Epithelial cell of proximal tubule (primary cell): ENCODE data around the gene PRSS3. TPM values are rescaled to one million over a fixed set of nuclear protein-coding genes. Genes with fewer than 3 reads are reported as not detected.

Experiments used
- DNase-seq: peaks from one replicate; pipeline ENCODE4 v3.0.0-alpha.2; 2011; ENCODE audit warnings: low read depth
- H3K4me3 ChIP-seq: 2 replicates; pipeline ENCODE4 v1.5.1; 2011; ENCODE audit warnings: low read depth, mild to moderate bottlenecking, low read length
- CTCF ChIP-seq: conservative IDR thresholded peaks from 2 replicates; pipeline ENCODE4 v1.5.1; 2012; ENCODE audit warnings: low read depth, mild to moderate bottlenecking, low read length
- total RNA-seq: library from RNA; depleted of rRNA; stranded (reverse); fragments of >200 nt; gene quantifications from 2 replicates; pipeline ENCODE4 v1.2.3, GENCODE V29; 2015

The PRSS3 gene
- total RNA-seq, 1 donor from 2014 or later, result 2.7 TPM

DNA sequence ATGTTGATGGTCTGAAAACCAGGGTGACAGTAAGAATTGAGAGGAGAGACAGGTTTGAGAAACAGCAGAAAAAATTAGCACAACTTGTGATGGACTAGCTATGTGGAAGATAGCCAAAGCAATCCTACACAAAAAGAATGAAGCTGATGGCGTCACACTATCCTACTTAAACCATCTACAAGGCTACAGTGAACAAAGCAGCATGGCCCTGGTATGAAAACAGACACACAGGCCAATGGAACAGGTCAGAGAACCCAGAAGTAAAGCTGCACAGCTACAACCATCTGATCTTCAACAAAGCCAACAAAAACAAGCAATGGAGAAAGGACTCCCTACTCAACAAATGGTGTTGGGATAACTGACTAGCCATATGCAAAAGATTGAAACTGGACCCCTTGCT, 14.1 kb downstream of the PRSS3 start:
- TF ChIP-seq CTCF, result no peak
- DNase-seq, result no peak
- no peak overlapping the region for H3K4me3 ChIP-seq

GRCh38 chr9:33813712-33814641, 18.6 kb downstream of the PRSS3 start:
- no peak overlapping the region for H3K4me3 ChIP-seq
- peak; percentile 69 for TF ChIP-seq CTCF
- peak; percentile 96 for DNase-seq

DNA sequence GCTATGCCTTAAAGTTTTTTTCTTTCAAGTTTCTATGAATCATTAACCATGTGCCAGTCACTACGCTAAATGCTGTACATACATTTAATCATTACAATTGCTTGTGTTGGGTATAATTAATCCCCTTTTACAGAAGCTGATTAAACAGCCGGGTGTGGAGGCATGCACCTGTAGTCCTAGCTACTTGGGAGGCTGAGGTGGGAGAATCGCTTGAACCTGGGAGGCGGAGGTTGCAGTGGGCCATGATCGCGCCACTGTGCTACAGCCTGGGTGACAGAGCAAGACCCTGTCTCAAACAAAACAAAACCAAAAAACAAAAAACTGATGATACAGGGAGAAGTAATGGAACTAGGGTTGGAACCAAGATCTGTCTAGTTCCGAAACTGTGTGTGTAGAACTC, 20.4 kb downstream of the PRSS3 start:
- no peak overlapping the region for H3K4me3 ChIP-seq
- DNase-seq, result no peak
- TF ChIP-seq CTCF, result no peak

DNA sequence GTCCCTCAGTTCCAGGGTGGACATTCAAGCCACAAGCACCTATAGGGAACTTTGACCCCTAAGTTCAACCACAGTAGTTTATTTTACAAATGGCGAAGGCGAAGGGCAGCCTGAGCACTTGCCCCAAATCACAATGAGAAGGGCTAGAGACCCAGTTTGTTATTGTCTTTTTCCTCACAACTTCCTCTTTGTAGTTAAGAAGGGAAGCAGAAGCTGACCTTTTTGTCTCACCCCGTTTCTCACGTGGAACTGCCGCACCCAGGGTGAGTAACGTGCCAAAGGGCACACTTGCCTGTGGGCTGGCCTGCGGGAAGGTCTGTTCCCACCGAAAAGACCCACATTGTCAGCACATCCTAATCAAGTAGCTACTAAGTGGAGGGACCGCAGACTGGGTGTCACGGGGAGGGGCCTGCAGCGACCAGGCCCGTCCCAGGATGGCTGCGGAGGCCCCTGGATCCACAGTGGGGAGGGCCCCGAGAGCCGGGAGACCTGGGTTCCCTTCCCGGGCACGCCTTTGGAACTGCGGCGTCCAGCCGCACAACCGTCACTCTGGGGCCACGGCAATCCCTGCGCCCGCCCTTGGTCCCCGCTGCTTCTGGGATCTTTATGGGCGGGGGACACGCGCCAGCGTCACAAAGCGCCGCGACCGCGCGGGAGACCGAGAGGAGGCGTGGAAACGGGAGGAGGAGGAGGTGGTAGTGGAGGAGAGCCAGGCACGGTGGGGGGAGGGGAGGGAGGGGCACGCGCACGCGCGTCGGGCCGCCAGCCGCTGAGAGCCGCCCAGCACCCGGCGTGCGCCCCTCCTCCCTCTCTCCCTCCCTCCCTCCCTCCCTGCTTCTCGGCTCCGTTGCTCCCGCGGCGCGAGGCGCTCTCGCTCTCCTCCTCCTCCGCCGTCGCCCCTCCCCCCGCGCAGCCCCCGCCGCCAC, 21.2 kb downstream of the PRSS3 start, which contains the start of gene UBE2R2:
UBE2R2 (plus strand) TSS at position 834 of the 926 bp plus-strand sequence. CDS start 598 bp downstream, outside the sequence.
- H3K4me3 ChIP-seq, result peak within 1 kb of the TSS; percentile 88
- TF ChIP-seq CTCF, result no peak

GRCh38 chr9:33817327-33818166, 22.2 kb downstream of the PRSS3 start:
- peak; percentile 20 for TF ChIP-seq CTCF
- peak overlapping the region; percentile 88 for H3K4me3 ChIP-seq
- DNase-seq, result no peak

More for the DNA sequence above, 21.2 kb downstream of the PRSS3 start, which contains the start of gene UBE2R2:
- DNase-seq, result peak; percentile 66
